COR-L47 (cell line): Measurements from ENCODE around the gene C2orf68.
"Not testable (repeated sequence)": the region's sequence is repeated elsewhere in the genome, so short reads cannot be mapped to it uniquely, and the experiment has no call there.

Experiments used
- DNase-seq: peaks from one replicate; lab custom pipeline; 2025; lab: John Stamatoyannopoulos, UW

The C2orf68 gene

GRCh38 chr2:85631316-85631715, 19.4 kb upstream of the C2orf68 start:
- DNase-seq = no peak

- DNase-seq = no peak
These were observed 16.8 kb upstream of the C2orf68 start for GRCh38 chr2:85628658-85629057.

- DNase-seq = no peak
These were observed 12.1 kb upstream of the C2orf68 start for GRCh38 chr2:85623991-85624390.

GRCh38 chr2:85621338-85621737, 9.5 kb upstream of the C2orf68 start:
- no peak for DNase-seq

- DNase-seq = no peak
These were observed 7.8 kb upstream of the C2orf68 start for GRCh38 chr2:85619617-85620016.

- not testable (repeated sequence) for DNase-seq
These were observed 5.9 kb upstream of the C2orf68 start for GRCh38 chr2:85617723-85618122.

GRCh38 chr2:85615413-85615728, 3.5 kb upstream of the C2orf68 start:
- no peak for DNase-seq

- DNase-seq = not testable (repeated sequence)
These were observed 2.9 kb upstream of the C2orf68 start for GRCh38 chr2:85614757-85615156.

GRCh38 chr2:85613717-85614515, 2.0 kb upstream of the C2orf68 start:
- DNase-seq = no peak

- no peak for DNase-seq
These were observed 605 bp downstream of the C2orf68 start for GRCh38 chr2:85611217-85611704.

GRCh38 chr2:85607268-85608215, 4.3 kb downstream of the C2orf68 start:
- DNase-seq = no peak

GRCh38 chr2:85606116-85606455, 5.8 kb downstream of the C2orf68 start:
- DNase-seq = no peak

GRCh38 chr2:85605406-85606115, 6.3 kb downstream of the C2orf68 start:
- no peak for DNase-seq

- no peak for DNase-seq
These were observed 7.1 kb downstream of the C2orf68 start for GRCh38 chr2:85604568-85605339.

- not testable (repeated sequence) for DNase-seq
These were observed 7.8 kb downstream of the C2orf68 start for GRCh38 chr2:85604133-85604444.

GRCh38 chr2:85602476-85603234, 9.2 kb downstream of the C2orf68 start, which contains the start of gene TMEM150A:
Gene TMEM150A, minus strand, starts transcription at chr2:85602698. Its CDS starts 750 bp downstream, at chr2:85601948.
- DNase-seq = peak; percentile 82

- no peak for DNase-seq
These were observed 9.9 kb downstream of the C2orf68 start for GRCh38 chr2:85601771-85602475.

GRCh38 chr2:85600951-85601770, 10.7 kb downstream of the C2orf68 start:
- DNase-seq = no peak

GRCh38 chr2:85600235-85600575, 11.7 kb downstream of the C2orf68 start:
- no peak for DNase-seq
